Smooth muscle cell of the brain vasculature (primary cell): ENCODE data around the gene CSH2.
"Not testable (repeated sequence)": the region's sequence is repeated elsewhere in the genome, so short reads cannot be mapped to it uniquely, and the experiment has no call there.

Experiments used
- DNase-seq: peaks from one replicate; pipeline ENCODE4 v3.0.0-alpha.2; 2012; ENCODE audit warnings: low read depth, low spot score

The CSH2 gene

GRCh38 chr17:63873577-63873976, at the start of gene CSH2:
TSS of gene CSH2 (minus strand) at chr17:63873677. CDS start at chr17:63873614, 63 bp downstream.
- not testable (repeated sequence) for DNase-seq

- DNase-seq = not testable (repeated sequence)
Observed at GRCh38 chr17:63922402-63922801, 48.9 kb upstream of the CSH2 start.

- not testable (repeated sequence) for DNase-seq
Observed at GRCh38 chr17:63920779-63921178, 47.3 kb upstream of the CSH2 start.

GRCh38 chr17:63920050-63920449, 46.6 kb upstream of the CSH2 start:
- not testable (repeated sequence) for DNase-seq

- DNase-seq = peak; percentile 7
Observed at GRCh38 chr17:63919311-63919723, 45.8 kb upstream of the CSH2 start.

GRCh38 chr17:63918789-63919305, 45.4 kb upstream of the CSH2 start, which contains the start of gene GH1:
TSS of gene GH1 (minus strand) at chr17:63918839. CDS start at chr17:63918776, 63 bp downstream.
- not testable (repeated sequence) for DNase-seq

- no peak for DNase-seq
Observed at GRCh38 chr17:63918305-63918704, 44.8 kb upstream of the CSH2 start.

- no peak for DNase-seq
Observed at GRCh38 chr17:63917646-63918045, 44.2 kb upstream of the CSH2 start.

GRCh38 chr17:63917206-63917605, 43.7 kb upstream of the CSH2 start:
- DNase-seq = not testable (repeated sequence)

- no peak for DNase-seq
Observed at GRCh38 chr17:63916566-63917185, 43.2 kb upstream of the CSH2 start.

- DNase-seq = not testable (repeated sequence)
Observed at GRCh38 chr17:63915753-63916152, 42.3 kb upstream of the CSH2 start.

- DNase-seq = no peak
Observed at GRCh38 chr17:63914471-63914870, 41.0 kb upstream of the CSH2 start.

GRCh38 chr17:63911657-63912100, 38.2 kb upstream of the CSH2 start:
- DNase-seq = no peak

- no peak for DNase-seq
Observed at GRCh38 chr17:63911041-63911635, 37.7 kb upstream of the CSH2 start, which contains the start of gene CSHL1. TSS of gene CSHL1 (minus strand) at chr17:63911258. CDS start at chr17:63911196, 62 bp downstream.

- no peak for DNase-seq
Observed at GRCh38 chr17:63910096-63910495, 36.6 kb upstream of the CSH2 start.

GRCh38 chr17:63909586-63909985, 36.1 kb upstream of the CSH2 start:
- DNase-seq = not testable (repeated sequence)

- not testable (repeated sequence) for DNase-seq
Observed at GRCh38 chr17:63907161-63907778, 33.8 kb upstream of the CSH2 start.

- DNase-seq = not testable (repeated sequence)
Observed at GRCh38 chr17:63904796-63905195, 31.3 kb upstream of the CSH2 start.

- DNase-seq = not testable (repeated sequence)
Observed at GRCh38 chr17:63903787-63904201, 30.3 kb upstream of the CSH2 start.

- not testable (repeated sequence) for DNase-seq
Observed at GRCh38 chr17:63901971-63902370, 28.5 kb upstream of the CSH2 start.

GRCh38 chr17:63898899-63899798, 25.7 kb upstream of the CSH2 start:
- DNase-seq = not testable (repeated sequence)
